ENCODE measurements around the gene NTHL1. TPM values are rescaled to one million over a fixed set of nuclear protein-coding genes. Genes with fewer than 3 reads are reported as not detected.

Gene NTHL1
- total RNA-seq, 1 experiment from 2014 or later: 39.8 TPM

DNA sequence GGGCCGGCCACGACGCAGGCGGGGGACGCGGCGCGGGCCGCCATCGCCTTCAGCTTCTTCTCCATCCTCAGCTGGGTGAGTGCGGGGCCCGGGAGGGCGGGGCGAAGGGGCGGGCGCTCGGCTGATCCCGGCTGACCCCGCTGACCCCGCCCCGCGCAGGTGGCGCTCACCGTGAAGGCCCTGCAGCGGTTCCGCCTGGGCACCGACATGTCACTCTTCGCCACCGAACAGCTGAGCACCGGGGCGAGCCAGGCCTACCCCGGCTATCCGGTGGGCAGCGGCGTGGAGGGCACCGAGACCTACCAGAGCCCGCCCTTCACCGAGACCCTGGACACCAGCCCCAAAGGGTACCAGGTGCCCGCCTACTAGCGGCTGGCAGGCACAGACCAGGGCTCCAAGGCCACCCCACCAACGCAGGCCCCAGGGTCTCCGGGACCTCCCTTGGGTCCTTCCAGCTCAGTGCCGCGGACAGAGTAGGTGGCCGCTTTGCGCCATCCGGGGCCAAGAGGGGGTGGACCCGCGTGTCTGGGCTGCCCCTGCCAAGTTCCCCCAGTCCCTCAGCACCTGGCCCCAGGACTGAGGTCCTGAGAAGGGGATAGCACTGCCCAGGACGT lies 54.8 kb downstream of the NTHL1 start:
- CTCF ChIA-PET: no interaction called here

DNA sequence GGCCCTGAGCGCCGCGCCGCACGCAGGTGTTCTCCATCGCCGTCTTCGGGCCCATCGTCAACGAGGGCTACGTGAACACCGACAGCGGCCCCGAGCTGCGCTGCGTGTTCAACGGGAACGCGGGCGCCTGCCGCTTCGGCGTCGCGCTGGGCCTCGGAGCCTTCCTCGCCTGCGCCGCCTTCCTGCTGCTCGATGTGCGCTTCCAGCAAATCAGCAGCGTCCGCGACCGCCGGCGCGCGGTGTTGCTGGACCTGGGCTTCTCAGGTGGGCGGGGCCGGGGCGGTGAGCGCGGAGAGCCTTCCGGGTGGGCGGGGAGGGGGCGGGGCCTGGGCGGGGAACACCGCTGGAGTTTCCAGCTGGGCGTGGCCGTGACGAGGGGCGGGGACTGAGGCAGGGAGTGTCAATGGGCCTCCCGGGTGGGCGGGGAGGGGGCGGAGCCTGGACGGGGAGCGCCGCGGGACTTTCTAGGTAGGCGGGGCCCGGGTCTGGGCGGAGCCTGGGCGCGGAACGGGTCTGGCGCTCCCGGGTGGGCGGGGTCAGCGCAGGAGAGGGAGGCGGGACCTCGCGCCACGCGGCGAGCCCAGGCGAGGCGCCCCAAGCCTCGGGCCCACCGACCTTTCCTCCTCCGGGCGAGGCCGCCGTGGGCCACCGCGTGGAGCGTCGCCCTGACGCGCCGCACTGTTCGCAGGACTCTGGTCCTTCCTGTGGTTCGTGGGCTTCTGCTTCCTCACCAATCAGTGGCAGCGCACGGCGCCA lies 55.5 kb downstream of the NTHL1 start:
- TF ChIP-seq, protein P1, sequence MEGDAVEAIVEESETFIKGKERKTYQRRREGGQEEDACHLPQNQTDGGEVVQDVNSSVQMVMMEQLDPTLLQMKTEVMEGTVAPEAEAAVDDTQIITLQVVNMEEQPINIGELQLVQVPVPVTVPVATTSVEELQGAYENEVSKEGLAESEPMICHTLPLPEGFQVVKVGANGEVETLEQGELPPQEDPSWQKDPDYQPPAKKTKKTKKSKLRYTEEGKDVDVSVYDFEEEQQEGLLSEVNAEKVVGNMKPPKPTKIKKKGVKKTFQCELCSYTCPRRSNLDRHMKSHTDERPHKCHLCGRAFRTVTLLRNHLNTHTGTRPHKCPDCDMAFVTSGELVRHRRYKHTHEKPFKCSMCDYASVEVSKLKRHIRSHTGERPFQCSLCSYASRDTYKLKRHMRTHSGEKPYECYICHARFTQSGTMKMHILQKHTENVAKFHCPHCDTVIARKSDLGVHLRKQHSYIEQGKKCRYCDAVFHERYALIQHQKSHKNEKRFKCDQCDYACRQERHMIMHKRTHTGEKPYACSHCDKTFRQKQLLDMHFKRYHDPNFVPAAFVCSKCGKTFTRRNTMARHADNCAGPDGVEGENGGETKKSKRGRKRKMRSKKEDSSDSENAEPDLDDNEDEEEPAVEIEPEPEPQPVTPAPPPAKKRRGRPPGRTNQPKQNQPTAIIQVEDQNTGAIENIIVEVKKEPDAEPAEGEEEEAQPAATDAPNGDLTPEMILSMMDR (IDR thresholded peaks at IDR 0.05): no peak
- TF ChIP-seq SIN3A (IDR thresholded peaks at IDR 0.05; ENCODE audit: borderline replicate concordance, insufficient read depth, low read depth, low read length): no peak
- Histone ChIP-seq H3K4me1 (ENCODE audit: control insufficient read depth, insufficient read depth, low read length) (peaks cover 15% of the 10 kb centered on the region; the same call in 1 of the 2 replicates), H3K27me3 (ENCODE audit: control insufficient read depth, insufficient read depth, low read length) (no peaks in the 10 kb centered on the region), H3K36me3 (ENCODE audit: control insufficient read depth, insufficient read depth, low read length) (no peaks in the 10 kb centered on the region), H3K9me3 (ENCODE audit: control insufficient read depth, insufficient read depth, low read depth, low read length) (no peaks in the 10 kb centered on the region), H3K27ac (ENCODE audit: low read length) (no peak overlapping the region), H3K4me3 (ENCODE audit: low read depth in 2 of 2, low read length in 2 of 2) (no peak overlapping the region)
- in situ Hi-C loops (cut with HindIII; ENCODE audit: low pct_unique_long_range_greater_than_20kb, low sequenced_read_pairs) (no loop called here), intact Hi-C loops (cut with micrococcal nuclease; ENCODE audit: unreplicated experiment) (no loop called here)
- ATAC-seq: no peak
- ChIA-PET POLR2A (no interaction called here), CTCF (interaction anchor here (0.6 kb wide), 1 partner anchor 148 kb away, joined by 4 read pairs; no protein-coding TSS in a partner anchor)
- BruUV-seq (replicated peaks): no TSS peak
- DNase-seq (ENCODE audit: low read depth, low spot score): no peak

More for the DNA sequence above, 54.8 kb downstream of the NTHL1 start:
- ATAC-seq: no peak
- H3K9me3 ChIP-seq (ENCODE audit: control insufficient read depth, insufficient read depth, low read depth, low read length): no peaks in the 10 kb centered on the region
- POLR2A ChIA-PET: no interaction called here
- in situ Hi-C loops (cut with HindIII; ENCODE audit: low pct_unique_long_range_greater_than_20kb, low sequenced_read_pairs) (no loop called here), intact Hi-C loops (cut with micrococcal nuclease; ENCODE audit: unreplicated experiment) (no loop called here)
- TF ChIP-seq, protein P1 (IDR thresholded peaks at IDR 0.05): no peak
- TF ChIP-seq TCF7L2 (IDR thresholded peaks at IDR 0.05; ENCODE audit: low read depth, low read length) (no peak), POLR2AphosphoS5 (IDR thresholded peaks at IDR 0.05; ENCODE audit: low read depth, low read length) (no peak)
- TF ChIP-seq, protein P2, sequence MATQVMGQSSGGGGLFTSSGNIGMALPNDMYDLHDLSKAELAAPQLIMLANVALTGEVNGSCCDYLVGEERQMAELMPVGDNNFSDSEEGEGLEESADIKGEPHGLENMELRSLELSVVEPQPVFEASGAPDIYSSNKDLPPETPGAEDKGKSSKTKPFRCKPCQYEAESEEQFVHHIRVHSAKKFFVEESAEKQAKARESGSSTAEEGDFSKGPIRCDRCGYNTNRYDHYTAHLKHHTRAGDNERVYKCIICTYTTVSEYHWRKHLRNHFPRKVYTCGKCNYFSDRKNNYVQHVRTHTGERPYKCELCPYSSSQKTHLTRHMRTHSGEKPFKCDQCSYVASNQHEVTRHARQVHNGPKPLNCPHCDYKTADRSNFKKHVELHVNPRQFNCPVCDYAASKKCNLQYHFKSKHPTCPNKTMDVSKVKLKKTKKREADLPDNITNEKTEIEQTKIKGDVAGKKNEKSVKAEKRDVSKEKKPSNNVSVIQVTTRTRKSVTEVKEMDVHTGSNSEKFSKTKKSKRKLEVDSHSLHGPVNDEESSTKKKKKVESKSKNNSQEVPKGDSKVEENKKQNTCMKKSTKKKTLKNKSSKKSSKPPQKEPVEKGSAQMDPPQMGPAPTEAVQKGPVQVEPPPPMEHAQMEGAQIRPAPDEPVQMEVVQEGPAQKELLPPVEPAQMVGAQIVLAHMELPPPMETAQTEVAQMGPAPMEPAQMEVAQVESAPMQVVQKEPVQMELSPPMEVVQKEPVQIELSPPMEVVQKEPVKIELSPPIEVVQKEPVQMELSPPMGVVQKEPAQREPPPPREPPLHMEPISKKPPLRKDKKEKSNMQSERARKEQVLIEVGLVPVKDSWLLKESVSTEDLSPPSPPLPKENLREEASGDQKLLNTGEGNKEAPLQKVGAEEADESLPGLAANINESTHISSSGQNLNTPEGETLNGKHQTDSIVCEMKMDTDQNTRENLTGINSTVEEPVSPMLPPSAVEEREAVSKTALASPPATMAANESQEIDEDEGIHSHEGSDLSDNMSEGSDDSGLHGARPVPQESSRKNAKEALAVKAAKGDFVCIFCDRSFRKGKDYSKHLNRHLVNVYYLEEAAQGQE (IDR thresholded peaks at IDR 0.05; ENCODE audit: insufficient read depth in 1 of 2, low read depth in 2 of 2, low read length in 1 of 2): no peak
- no peak overlapping the region for H3K4me3 ChIP-seq (ENCODE audit: low read depth in 2 of 2, low read length in 2 of 2)
- H3K4me1 ChIP-seq (ENCODE audit: control insufficient read depth, insufficient read depth, low read length): peaks cover 15% of the 10 kb centered on the region; the same call in 1 of the 2 replicates
- no peak for DNase-seq (ENCODE audit: low read depth, low spot score)
- no peaks in the 10 kb centered on the region for H3K27me3 ChIP-seq (ENCODE audit: control insufficient read depth, insufficient read depth, low read length)
- no TSS peak for BruUV-seq (replicated peaks)
- H3K36me3 ChIP-seq (ENCODE audit: control insufficient read depth, insufficient read depth, low read length): no peaks in the 10 kb centered on the region
- no peak overlapping the region for H3K27ac ChIP-seq (ENCODE audit: low read length)
